Karpas-422 (cell line): ENCODE measurements around the gene RIPPLY2. TPM values are rescaled to one million over a fixed set of nuclear protein-coding genes. Genes with fewer than 3 reads are reported as not detected.
"Not testable (repeated sequence)": the region's sequence is repeated elsewhere in the genome, so short reads cannot be mapped to it uniquely, and the experiment has no call there.

ENCODE experiments used
- DNase-seq: peaks from one replicate; pipeline ENCODE4 v3.0.0-alpha.2; 2015
- H2AFZ ChIP-seq: fragments of 200-600 bp; sonication (generic); 2 replicates; pipeline ENCODE4 v1.6.1; 2014; ENCODE audit warnings: antibody characterized with exemption, low read length, mixed read lengths
- H3K27ac ChIP-seq: fragments of 200-600 bp; sonication (generic); 2 replicates; pipeline ENCODE4 v1.5.1; 2014; ENCODE audit warnings: mild to moderate bottlenecking, low read length, moderate library complexity
- H3K27me3 ChIP-seq: fragments of 200-600 bp; sonication (generic); 2 replicates; pipeline ENCODE4 v1.6.1; 2014; ENCODE audit warnings: low read length, mixed read lengths
- H3K36me3 ChIP-seq: fragments of 200-600 bp; sonication (generic); 2 replicates; pipeline ENCODE4 v1.6.1; 2014; ENCODE audit warnings: low read length, mixed read lengths; ENCODE audit not compliant: insufficient read depth
- H3K4me1 ChIP-seq: fragments of 200-600 bp; sonication (generic); 2 replicates; pipeline ENCODE4 v1.6.1; 2014; ENCODE audit warnings: mild to moderate bottlenecking, low read length, mixed read lengths
- H3K4me2 ChIP-seq: fragments of 200-600 bp; sonication (generic); 2 replicates; pipeline ENCODE4 v1.6.1; 2014; ENCODE audit warnings: low read length, low read depth, mild to moderate bottlenecking; ENCODE audit not compliant: poor library complexity, severe bottlenecking
- H3K4me3 ChIP-seq: fragments of 200-600 bp; sonication (generic); 2 replicates; pipeline ENCODE4 v1.5.1; 2014; ENCODE audit warnings: mild to moderate bottlenecking, antibody characterized with exemption, low read length, mixed read lengths
- H3K79me2 ChIP-seq: fragments of 200-600 bp; sonication (generic); 2 replicates; pipeline ENCODE4 v1.6.1; 2014; ENCODE audit warnings: mild to moderate bottlenecking, low read length, mixed read lengths
- H3K9ac ChIP-seq: fragments of 200-600 bp; sonication (generic); 2 replicates; pipeline ENCODE4 v1.6.0; 2014; ENCODE audit warnings: low read length
- H3K9me2 ChIP-seq: fragments of 200-600 bp; sonication (generic), shearing (Covaris generic); replicated peaks from 2 replicates; pipeline ENCODE4 v1.6.0; 2014; ENCODE audit warnings: mild to moderate bottlenecking, low read length, moderate library complexity; ENCODE audit not compliant: insufficient read depth
- H3K9me3 ChIP-seq: fragments of 300-700, 200-600 bp; sonication (generic); 2 replicates; pipeline ENCODE4 v1.6.1; 2014; ENCODE audit warnings: low read length, mixed read lengths
- H4K20me1 ChIP-seq: fragments of 200-600 bp; sonication (generic); 2 replicates; pipeline ENCODE4 v1.6.1; 2014; ENCODE audit warnings: mild to moderate bottlenecking, antibody characterized with exemption, low read length, low read depth; ENCODE audit not compliant: insufficient read depth
- total RNA-seq: library from RNA; depleted of rRNA; stranded (reverse); fragments of >200 nt; shearing (Covaris generic); gene quantifications from 2 replicates; pipeline ENCODE4 v1.2.3, GENCODE V29; 2014; ENCODE audit warnings: low replicate concordance; rRNA removed

RIPPLY2 gene
- total RNA-seq = not detected in 2 replicates

DNA sequence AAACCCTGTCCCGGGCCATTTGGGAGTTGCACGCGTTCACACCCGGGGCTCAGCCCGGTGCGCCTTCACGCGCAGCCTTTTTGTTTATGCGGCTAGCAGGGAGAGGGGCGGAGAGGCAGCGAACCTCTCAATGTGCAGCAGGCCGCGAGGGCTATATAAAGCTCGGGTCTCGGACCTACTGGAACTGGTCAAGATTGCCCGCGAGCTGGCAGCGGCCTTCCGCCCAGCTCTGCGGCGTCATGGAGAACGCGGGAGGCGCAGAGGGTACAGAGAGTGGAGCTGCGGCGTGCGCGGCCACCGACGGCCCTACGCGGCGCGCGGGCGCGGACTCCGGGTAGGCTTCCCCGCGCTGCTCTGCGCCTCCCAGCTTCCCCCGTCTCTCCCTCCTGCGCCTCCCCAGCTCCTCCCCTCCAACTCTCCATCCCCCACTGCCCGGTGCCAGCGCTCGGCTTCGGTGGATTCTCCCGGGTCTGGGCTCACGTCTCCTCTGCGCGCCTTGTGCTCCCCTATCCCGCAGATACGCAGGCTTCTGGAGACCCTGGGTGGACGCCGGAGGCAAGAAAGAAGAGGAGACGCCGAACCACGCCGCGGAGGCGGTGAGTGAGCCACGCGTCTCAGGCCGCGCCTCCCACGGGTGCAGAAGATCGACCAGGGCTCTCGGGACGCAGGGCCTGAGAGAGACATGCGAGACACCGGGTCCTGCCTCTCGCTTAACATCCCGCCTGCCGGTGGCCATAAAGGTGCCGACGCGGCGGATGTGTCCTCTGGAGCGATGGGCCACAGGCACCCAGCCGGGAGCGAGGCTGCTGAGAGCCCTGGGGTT is at the start of gene RIPPLY2:
TSS of gene RIPPLY2 (plus strand) at position 183 of the 823 bp plus-strand sequence. CDS start at position 240, 57 bp downstream.
- Histone ChIP-seq H3K9me3 (no peaks in the 10 kb centered on the region), H3K36me3 (no peaks in the 10 kb centered on the region), H3K79me2 (no peaks in the 10 kb centered on the region), H3K27me3 (no peaks in the 10 kb centered on the region), H3K4me3 (no peak within 1 kb of the TSS), H3K9ac (no peak within 1 kb of the TSS), H3K4me2 (no peak within 1 kb of the TSS), H2AFZ (no peak within 1 kb of the TSS), H3K4me1 (peaks cover 6% of the 10 kb centered on the region), H3K9me2 (no peaks in the 10 kb centered on the region), H4K20me1 (no peaks in the 10 kb centered on the region), H3K27ac (no peak within 1 kb of the TSS)
- no peak for DNase-seq

- not testable (repeated sequence) for H3K4me1 ChIP-seq, H2AFZ ChIP-seq, H3K9ac ChIP-seq, H3K36me3 ChIP-seq, H3K27me3 ChIP-seq, H3K27ac ChIP-seq, H4K20me1 ChIP-seq, H3K79me2 ChIP-seq, H3K4me2 ChIP-seq, H3K9me3 ChIP-seq, H3K9me2 ChIP-seq, H3K4me3 ChIP-seq, DNase-seq
Observed at GRCh38 chr6:83803492-83803891, 49.7 kb upstream of the RIPPLY2 start.

GRCh38 chr6:83804886-83805285 is 48.3 kb upstream of the RIPPLY2 start:
- Histone ChIP-seq H2AFZ (no peak overlapping the region), H3K27ac (no peak overlapping the region), H3K4me2 (no peak overlapping the region), H3K9me2 (no peaks in the 10 kb centered on the region), H3K4me3 (no peak overlapping the region), H3K4me1 (no peaks in the 10 kb centered on the region), H3K27me3 (no peaks in the 10 kb centered on the region), H3K9ac (no peak overlapping the region), H3K9me3 (no peaks in the 10 kb centered on the region), H3K79me2 (no peaks in the 10 kb centered on the region), H3K36me3 (no peaks in the 10 kb centered on the region), H4K20me1 (no peaks in the 10 kb centered on the region)
- no peak for DNase-seq

- DNase-seq = no peak
- H3K79me2 ChIP-seq = no peaks in the 10 kb centered on the region
- no peaks in the 10 kb centered on the region for H3K27me3 ChIP-seq
- no peak overlapping the region for H2AFZ ChIP-seq
- H3K9ac ChIP-seq = no peak overlapping the region
- H3K4me3 ChIP-seq = no peak overlapping the region
- H3K9me2 ChIP-seq = no peaks in the 10 kb centered on the region
- H3K9me3 ChIP-seq = no peaks in the 10 kb centered on the region
- no peaks in the 10 kb centered on the region for H3K36me3 ChIP-seq
- no peak overlapping the region for H3K4me2 ChIP-seq
- no peaks in the 10 kb centered on the region for H4K20me1 ChIP-seq
- H3K4me1 ChIP-seq = no peaks in the 10 kb centered on the region
- H3K27ac ChIP-seq = no peak overlapping the region
Observed at GRCh38 chr6:83808005-83808404, 45.2 kb upstream of the RIPPLY2 start.

- Histone ChIP-seq H3K79me2 (no peaks in the 10 kb centered on the region), H3K27me3 (no peaks in the 10 kb centered on the region), H3K4me3 (no peak overlapping the region), H3K9me3 (no peaks in the 10 kb centered on the region), H3K27ac (no peak overlapping the region), H4K20me1 (no peaks in the 10 kb centered on the region), H2AFZ (no peak overlapping the region), H3K4me1 (no peaks in the 10 kb centered on the region), H3K36me3 (no peaks in the 10 kb centered on the region), H3K9ac (no peak overlapping the region), H3K4me2 (no peak overlapping the region), H3K9me2 (no peaks in the 10 kb centered on the region)
- DNase-seq = no peak
Observed at GRCh38 chr6:83808926-83809325, 44.2 kb upstream of the RIPPLY2 start.

- no peak overlapping the region for H3K4me3 ChIP-seq
- no peaks in the 10 kb centered on the region for H3K79me2 ChIP-seq
- no peaks in the 10 kb centered on the region for H3K9me3 ChIP-seq
- no peaks in the 10 kb centered on the region for H3K9me2 ChIP-seq
- H3K36me3 ChIP-seq = no peaks in the 10 kb centered on the region
- H3K9ac ChIP-seq = no peak overlapping the region
- no peaks in the 10 kb centered on the region for H3K4me1 ChIP-seq
- DNase-seq = no peak
- H3K27me3 ChIP-seq = no peaks in the 10 kb centered on the region
- H3K27ac ChIP-seq = no peak overlapping the region
- no peak overlapping the region for H3K4me2 ChIP-seq
- no peak overlapping the region for H2AFZ ChIP-seq
- no peaks in the 10 kb centered on the region for H4K20me1 ChIP-seq
Observed at GRCh38 chr6:83812595-83812994, 40.6 kb upstream of the RIPPLY2 start.

- no peak for DNase-seq
- H3K4me1 ChIP-seq = no peaks in the 10 kb centered on the region
- no peaks in the 10 kb centered on the region for H4K20me1 ChIP-seq
- H3K36me3 ChIP-seq = no peaks in the 10 kb centered on the region
- H3K27me3 ChIP-seq = no peaks in the 10 kb centered on the region
- H3K9ac ChIP-seq = no peak overlapping the region
- no peaks in the 10 kb centered on the region for H3K9me2 ChIP-seq
- no peak overlapping the region for H3K4me3 ChIP-seq
- H3K27ac ChIP-seq = no peak overlapping the region
- no peaks in the 10 kb centered on the region for H3K9me3 ChIP-seq
- H2AFZ ChIP-seq = no peak overlapping the region
- H3K4me2 ChIP-seq = no peak overlapping the region
- H3K79me2 ChIP-seq = no peaks in the 10 kb centered on the region
Observed at GRCh38 chr6:83815631-83816272, 37.4 kb upstream of the RIPPLY2 start.

- no peaks in the 10 kb centered on the region for H3K36me3 ChIP-seq
- no peaks in the 10 kb centered on the region for H3K79me2 ChIP-seq
- no peak overlapping the region for H3K4me3 ChIP-seq
- no peaks in the 10 kb centered on the region for H3K4me1 ChIP-seq
- H3K9me3 ChIP-seq = peaks cover 6% of the 10 kb centered on the region; the same call in 1 of the 2 replicates
- H3K27me3 ChIP-seq = no peaks in the 10 kb centered on the region
- H4K20me1 ChIP-seq = no peaks in the 10 kb centered on the region
- no peaks in the 10 kb centered on the region for H3K9me2 ChIP-seq
- no peak overlapping the region for H3K9ac ChIP-seq
- H2AFZ ChIP-seq = no peak overlapping the region
- no peak overlapping the region for H3K27ac ChIP-seq
- no peak overlapping the region for H3K4me2 ChIP-seq
- DNase-seq = no peak
Observed at GRCh38 chr6:83822629-83823169, 30.5 kb upstream of the RIPPLY2 start.
